GM21529 (cell line): ENCODE measurements around the gene PEX26.
"Not testable (repeated sequence)": the region's sequence is repeated elsewhere in the genome, so short reads cannot be mapped to it uniquely, and the experiment has no call there.

Experiments used
- ATAC-seq: cut with Tn5 transposase; IDR thresholded peaks from one replicate; pipeline ENCODE4 v1.9.1; 2021; ENCODE audit not compliant: unreplicated experiment

PEX26 gene

GRCh38 chr22:18115906-18116371 lies 38.1 kb downstream of the PEX26 start:
- ATAC-seq, result no peak

GRCh38 chr22:18116634-18117033 lies 38.8 kb downstream of the PEX26 start:
- no peak for ATAC-seq

GRCh38 chr22:18118345-18118915 lies 40.6 kb downstream of the PEX26 start:
- no peak for ATAC-seq

- ATAC-seq, result no peak
Measured at GRCh38 chr22:18119409-18120110, 41.8 kb downstream of the PEX26 start.

- no peak for ATAC-seq
Measured at GRCh38 chr22:18120857-18121256, 43.1 kb downstream of the PEX26 start.

GRCh38 chr22:18121506-18121905 lies 43.7 kb downstream of the PEX26 start:
- ATAC-seq, result no peak

- ATAC-seq, result no peak
Measured at GRCh38 chr22:18121954-18122554, 44.3 kb downstream of the PEX26 start.

GRCh38 chr22:18123476-18124025 lies 45.8 kb downstream of the PEX26 start:
- ATAC-seq, result not testable (repeated sequence)

GRCh38 chr22:18126606-18127005 lies 48.8 kb downstream of the PEX26 start:
- ATAC-seq, result no peak

- ATAC-seq, result no peak
Measured at GRCh38 chr22:18130018-18130417, 52.2 kb downstream of the PEX26 start.

- no peak for ATAC-seq
Measured at GRCh38 chr22:18130699-18131429, 53.1 kb downstream of the PEX26 start.

GRCh38 chr22:18133452-18133851 lies 55.7 kb downstream of the PEX26 start:
- ATAC-seq, result no peak

GRCh38 chr22:18136563-18137320 lies 59.0 kb downstream of the PEX26 start:
- no peak for ATAC-seq

- not testable (repeated sequence) for ATAC-seq
Measured at GRCh38 chr22:18141004-18141403, 63.2 kb downstream of the PEX26 start.

GRCh38 chr22:18144105-18144504 lies 66.3 kb downstream of the PEX26 start:
- ATAC-seq, result no peak

GRCh38 chr22:18145676-18146388 lies 68.0 kb downstream of the PEX26 start:
- no peak for ATAC-seq

- ATAC-seq, result no peak
Measured at GRCh38 chr22:18146389-18146753, 68.6 kb downstream of the PEX26 start.

GRCh38 chr22:18147791-18148190 lies 70.0 kb downstream of the PEX26 start:
- ATAC-seq, result no peak

GRCh38 chr22:18148293-18148965 lies 70.6 kb downstream of the PEX26 start:
- no peak for ATAC-seq
